Upper lobe of left lung (tissue), 4 donors: ENCODE measurements around the gene SAP130.

Experiments used
- EP300 ChIP-seq, 4 donors: sonication (generic); formaldehyde crosslinking; IDR thresholded peaks; one replicate each; pipeline ENCODE4 v1.5.1; 2017; ENCODE audit warnings: antibody characterized with exemption in 4 of 4, control low read depth in 2 of 4
- POLR2A ChIP-seq, 4 donors: fragments of 450-650 bp; IDR thresholded peaks; one replicate each; pipeline ENCODE4 v1.5.1; 2016 to 2017; ENCODE audit warnings: antibody characterized with exemption in 4 of 4, mild to moderate bottlenecking in 2 of 4
- POLR2AphosphoS5 ChIP-seq, 2 donors: sonication (generic); formaldehyde crosslinking; IDR thresholded peaks; one replicate each; pipeline ENCODE4 v1.5.1; 2017; ENCODE audit warnings: antibody characterized with exemption in 2 of 2
- TF ChIP-seq, protein P1 (sequence below), 6 experiments: fragments of 450-650 bp in 4 of 6; fragments of 200-600 bp in 2 of 6; sonication (generic) in 2 of 6; IDR thresholded peaks; one replicate each; pipeline ENCODE4 v1.5.1; 2016 to 2019; ENCODE audit warnings: antibody characterized with exemption in 6 of 6

DNA sequence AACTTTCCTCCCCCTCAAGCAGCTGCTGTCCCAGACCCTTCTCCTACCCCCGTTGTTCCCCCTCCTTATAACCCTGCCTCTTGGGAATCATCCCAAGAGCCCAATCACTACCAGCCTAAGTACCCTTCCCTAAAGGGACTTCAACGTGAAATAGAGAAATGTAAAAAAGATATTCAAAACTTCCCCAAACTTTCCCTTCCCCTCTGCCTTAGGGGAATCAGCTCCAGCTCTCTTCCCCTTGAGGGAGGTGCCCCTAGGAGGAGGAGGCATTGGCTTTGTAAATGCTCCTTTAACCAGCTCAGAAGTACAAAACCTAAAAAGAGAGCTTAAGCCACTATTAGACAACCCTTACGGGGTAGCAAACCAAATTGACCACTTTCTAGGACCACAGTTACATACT lies 10.6 kb upstream of the SAP130 start:
- TF ChIP-seq EP300 (IDR thresholded peaks at IDR 0.05) (no peak), POLR2A (IDR thresholded peaks at IDR 0.05) (no peak), POLR2AphosphoS5 (IDR thresholded peaks at IDR 0.05) (no peak)
- TF ChIP-seq, protein P1, sequence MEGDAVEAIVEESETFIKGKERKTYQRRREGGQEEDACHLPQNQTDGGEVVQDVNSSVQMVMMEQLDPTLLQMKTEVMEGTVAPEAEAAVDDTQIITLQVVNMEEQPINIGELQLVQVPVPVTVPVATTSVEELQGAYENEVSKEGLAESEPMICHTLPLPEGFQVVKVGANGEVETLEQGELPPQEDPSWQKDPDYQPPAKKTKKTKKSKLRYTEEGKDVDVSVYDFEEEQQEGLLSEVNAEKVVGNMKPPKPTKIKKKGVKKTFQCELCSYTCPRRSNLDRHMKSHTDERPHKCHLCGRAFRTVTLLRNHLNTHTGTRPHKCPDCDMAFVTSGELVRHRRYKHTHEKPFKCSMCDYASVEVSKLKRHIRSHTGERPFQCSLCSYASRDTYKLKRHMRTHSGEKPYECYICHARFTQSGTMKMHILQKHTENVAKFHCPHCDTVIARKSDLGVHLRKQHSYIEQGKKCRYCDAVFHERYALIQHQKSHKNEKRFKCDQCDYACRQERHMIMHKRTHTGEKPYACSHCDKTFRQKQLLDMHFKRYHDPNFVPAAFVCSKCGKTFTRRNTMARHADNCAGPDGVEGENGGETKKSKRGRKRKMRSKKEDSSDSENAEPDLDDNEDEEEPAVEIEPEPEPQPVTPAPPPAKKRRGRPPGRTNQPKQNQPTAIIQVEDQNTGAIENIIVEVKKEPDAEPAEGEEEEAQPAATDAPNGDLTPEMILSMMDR (IDR thresholded peaks at IDR 0.05): no peak
